HEK293 (cell line): ENCODE data around the gene ICAM4.
"Not testable (repeated sequence)": the region's sequence is repeated elsewhere in the genome, so short reads cannot be mapped to it uniquely, and the experiment has no call there.

ENCODE experiments used
- CTCF ChIA-PET: fragments of 350-600 bp; formaldehyde crosslinking; extraction: SDS; loops from one replicate; lab custom pipeline; 2021; ENCODE audit warnings: antibody characterized with exemption; lab: Yijun Ruan, JAX
- POLR2A ChIA-PET: fragments of 300-600 bp; formaldehyde crosslinking; extraction: SDS; loops from one replicate; lab custom pipeline; 2020; ENCODE audit warnings: antibody characterized with exemption, inconsistent platforms; lab: Yijun Ruan, JAX
- H3K27ac ChIP-seq: fragments of 200-500 bp; sonication (Bioruptor generic); 2 replicates; pipeline ENCODE4 v1.5.1; 2014; ENCODE audit warnings: low read depth, low read length, control low read depth, inconsistent platforms; ENCODE audit errors: extremely low read depth
- H3K36me3 ChIP-seq, 2 experiments: fragments of 200-500 bp in 1 of 2; sonication (Bioruptor generic) in 1 of 2; 1 replicate in 1 of 2; 2 replicates in 1 of 2; pipeline ENCODE4 v1.5.1; 2014 to 2017; ENCODE audit warnings: inconsistent platforms in 2 of 2, low read length in 2 of 2; ENCODE audit not compliant: control insufficient read depth in 2 of 2, insufficient read depth in 1 of 2
- H3K4me1 ChIP-seq: fragments of 200-500 bp; sonication (Bioruptor generic); 2 replicates; pipeline ENCODE4 v1.5.1; 2014; ENCODE audit warnings: mild to moderate bottlenecking, low read length, inconsistent platforms; ENCODE audit not compliant: control insufficient read depth, insufficient read depth
- H3K4me3 ChIP-seq: 2 replicates; pipeline ENCODE4 v1.5.1; 2011; ENCODE audit warnings: low read depth, mild to moderate bottlenecking, control low read depth, low read length, moderate library complexity
- H3K9me3 ChIP-seq: fragments of 200-500 bp; sonication (Bioruptor generic); 2 replicates; pipeline ENCODE4 v1.5.1; 2014; ENCODE audit warnings: low read depth, low read length, inconsistent platforms; ENCODE audit not compliant: control insufficient read depth, insufficient read depth
- GLIS1 ChIP-seq: fragments of 450-650 bp; formaldehyde crosslinking; IDR thresholded peaks from 2 replicates; pipeline ENCODE4 v1.5.1; 2016; ENCODE audit warnings: missing biosample characterization, missing genetic modification characterization
- SP7 ChIP-seq: fragments of 450-650 bp; formaldehyde crosslinking; IDR thresholded peaks from 2 replicates; pipeline ENCODE4 v1.5.1; 2016; ENCODE audit warnings: missing biosample characterization, missing genetic modification characterization
- ZBTB26 ChIP-seq: fragments of 450-650 bp; formaldehyde crosslinking; optimal IDR thresholded peaks from 2 replicates; pipeline ENCODE3; 2016; ENCODE audit warnings: missing biosample characterization, mild to moderate bottlenecking, missing genetic modification characterization
- ZBTB48 ChIP-seq: fragments of 450-650 bp; formaldehyde crosslinking; IDR thresholded peaks from 2 replicates; pipeline ENCODE4 v1.5.1; 2016; ENCODE audit warnings: missing biosample characterization, missing genetic modification characterization
- ZFHX2 ChIP-seq: fragments of 450-650 bp; formaldehyde crosslinking; conservative IDR thresholded peaks from 2 replicates; pipeline ENCODE4 v1.5.1; 2016; ENCODE audit warnings: missing biosample characterization, missing genetic modification characterization
- ZNF16 ChIP-seq: fragments of 450-650 bp; formaldehyde crosslinking; IDR thresholded peaks from 2 replicates; pipeline ENCODE4 v1.5.1; 2016; ENCODE audit warnings: low read depth, missing biosample characterization, missing genetic modification characterization
- ZNF169 ChIP-seq: fragments of 450-650 bp; formaldehyde crosslinking; IDR thresholded peaks from 2 replicates; pipeline ENCODE4 v1.5.1; 2016; ENCODE audit warnings: missing biosample characterization, missing genetic modification characterization
- ZNF223 ChIP-seq: fragments of 450-650 bp; formaldehyde crosslinking; IDR thresholded peaks from 2 replicates; pipeline ENCODE4 v1.5.1; 2016; ENCODE audit warnings: missing biosample characterization, missing genetic modification characterization
- ZNF600 ChIP-seq: fragments of 450-650 bp; formaldehyde crosslinking; IDR thresholded peaks from 2 replicates; pipeline ENCODE4 v1.5.1; 2016; ENCODE audit warnings: missing biosample characterization, missing genetic modification characterization
- ZXDB ChIP-seq: fragments of 450-650 bp; formaldehyde crosslinking; IDR thresholded peaks from 2 replicates; pipeline ENCODE4 v1.5.1; 2016; ENCODE audit warnings: missing biosample characterization, missing genetic modification characterization

ICAM4 gene

GRCh38 chr19:10334588-10335351 lies 48.0 kb downstream of the ICAM4 start (continued):
- TF ChIP-seq ZBTB26 (peak; percentile 62), ZNF169 (no peak), ZNF16 (tag by site-specific recombination) (no peak)

- CTCF ChIA-PET: interaction anchor here (0.6 to 2.8 kb wide), 4 partner anchors 10 to 165 kb away, joined by 3 to 12 read pairs (median 4); no protein-coding TSS in a partner anchor
- Histone ChIP-seq H3K9me3 (no peaks in the 10 kb centered on the region), H3K4me3 (no peak overlapping the region), H3K4me1 (no peaks in the 10 kb centered on the region), H3K36me3 (peaks cover 0 to 15% of the 10 kb centered on the region in 2 experiments; a peak in 1 of 3 replicates), H3K27ac (no peak overlapping the region)
- POLR2A ChIA-PET: interaction anchor here (1.1 to 2.9 kb wide), 5 partner anchors 8 to 76 kb away, joined by 3 to 32 read pairs (median 13); partner anchors contain the start of gene TYK2
- TF ChIP-seq ZXDB (tag by site-specific recombination) (no peak), ZBTB48 (0 out of 2 replicates have a peak, but pooled peaks have one; percentile 6), ZNF223 (tag by site-specific recombination) (peak; percentile 92), ZNF600 (tag by site-specific recombination) (no peak)
These were observed 48.7 kb downstream of the ICAM4 start for GRCh38 chr19:10335352-10335985.

- H3K4me1 ChIP-seq, CTCF ChIA-PET: not testable (repeated sequence)
- TF ChIP-seq GLIS1 (tag by site-specific recombination): 0 out of 2 replicates have a peak, but pooled peaks have one; percentile 28
- peak; percentile 26; the same call in 1 of the 2 replicates for TF ChIP-seq ZFHX2 (tag by site-specific recombination)
- TF ChIP-seq SP7 (tag by site-specific recombination): peak; percentile 56; the same call in 1 of the 2 replicates
- TF ChIP-seq, all 188 proteins: peak for 3; not testable (repeated sequence) for 185
- not testable (repeated sequence) for H3K27ac ChIP-seq, H3K9me3 ChIP-seq, H3K4me3 ChIP-seq, H3K36me3 ChIP-seq
- POLR2A ChIA-PET: interaction anchor here (0.6 to 1.1 kb wide), 2 partner anchors 13 to 283 kb away, joined by 3 to 8 read pairs; no protein-coding TSS in a partner anchor
These were observed 50.0 kb downstream of the ICAM4 start for GRCh38 chr19:10336725-10337124.
